Fibroblast of lung (primary cell): ENCODE results near the gene STK11.

Source experiments
- CTCF ChIP-seq, 2 donors: IDR thresholded peaks in 1 of 2; conservative IDR thresholded peaks in 1 of 2; 1 replicate in 1 of 2; 2 replicates in 1 of 2; pipeline ENCODE4 v1.5.1; 2011 to 2012; ENCODE audit warnings: low read length in 2 of 2, control low read depth in 1 of 2, inconsistent platforms in 1 of 2, low read depth in 1 of 2, mild to moderate bottlenecking in 1 of 2
- EZH2 ChIP-seq: IDR thresholded peaks from 2 replicates; pipeline ENCODE4 v1.5.1; 2012; ENCODE audit warnings: low read length, control low read depth, mild to moderate bottlenecking; ENCODE audit errors: missing control alignments

GRCh38 chr19:1224847-1225246 lies 19.3 kb downstream of the STK11 start:
- no peak for TF ChIP-seq CTCF (conservative IDR thresholded peaks at IDR 0.05 in 1 of 2, IDR thresholded peaks at IDR 0.05 in 1 of 2; ENCODE audit: low read depth in 1 of 2, low read length in 2 of 2)
- no peak for TF ChIP-seq EZH2
